Astrocyte (in vitro differentiated cells and primary cell): Measurements from ENCODE around the gene COBL.

ENCODE experiments used
- CTCF ChIP-seq: IDR thresholded peaks from 2 replicates; pipeline ENCODE4 v1.5.1; 2011; ENCODE audit warnings: low read depth, mild to moderate bottlenecking, inconsistent platforms, low read length, moderate library complexity; ENCODE audit not compliant: insufficient read depth
- EZH2 ChIP-seq: IDR thresholded peaks from 2 replicates; pipeline ENCODE4 v1.6.1; 2012; ENCODE audit warnings: mild to moderate bottlenecking, low read length, inconsistent platforms; ENCODE audit not compliant: insufficient read depth

DNA sequence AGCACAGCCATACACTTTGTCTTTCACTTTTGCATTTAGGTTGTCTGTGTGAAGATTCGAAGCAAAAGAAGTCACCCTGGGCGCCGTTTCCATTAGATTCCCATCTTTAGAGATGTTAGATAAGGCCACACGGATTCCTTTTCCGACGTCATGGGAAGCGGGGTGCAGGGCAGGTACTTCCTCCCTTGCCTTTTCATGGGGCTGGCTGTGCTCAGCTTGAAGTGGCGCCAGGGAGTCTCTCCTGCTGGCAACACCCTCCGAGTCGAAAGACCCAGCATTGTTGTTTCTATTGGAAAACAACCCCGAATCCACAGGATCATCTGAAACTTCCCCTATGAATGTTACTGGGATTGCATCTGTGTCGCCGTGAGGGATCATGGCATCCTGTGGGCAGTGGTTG lies 287.5 kb downstream of the COBL start:
- TF ChIP-seq CTCF, result no peak
- no peak for TF ChIP-seq EZH2
